22Rv1 (cell line): ENCODE measurements around the gene ASCL2.

Experiments used
- H3K27ac ChIP-seq: fragments of 450-650 bp; 2 replicates; pipeline ENCODE4 v1.5.1; 2017
- ZFX ChIP-seq: fragments of 450-650 bp; IDR thresholded peaks from 2 replicates; pipeline ENCODE4 v1.6.1; 2017; ENCODE audit warnings: antibody characterized with exemption, borderline replicate concordance
- TF ChIP-seq, protein P1 (sequence below): fragments of 450-650 bp; IDR thresholded peaks from 2 replicates; pipeline ENCODE4 v1.5.1; 2017; ENCODE audit warnings: mild to moderate bottlenecking

The ASCL2 gene

GRCh38 chr11:2306877-2307500 is 36.6 kb upstream of the ASCL2 start:
- H3K27ac ChIP-seq = no peak overlapping the region

GRCh38 chr11:2306452-2306823 is 36.0 kb upstream of the ASCL2 start:
- H3K27ac ChIP-seq = no peak overlapping the region
- TF ChIP-seq ZFX = no peak
- TF ChIP-seq, protein P1, sequence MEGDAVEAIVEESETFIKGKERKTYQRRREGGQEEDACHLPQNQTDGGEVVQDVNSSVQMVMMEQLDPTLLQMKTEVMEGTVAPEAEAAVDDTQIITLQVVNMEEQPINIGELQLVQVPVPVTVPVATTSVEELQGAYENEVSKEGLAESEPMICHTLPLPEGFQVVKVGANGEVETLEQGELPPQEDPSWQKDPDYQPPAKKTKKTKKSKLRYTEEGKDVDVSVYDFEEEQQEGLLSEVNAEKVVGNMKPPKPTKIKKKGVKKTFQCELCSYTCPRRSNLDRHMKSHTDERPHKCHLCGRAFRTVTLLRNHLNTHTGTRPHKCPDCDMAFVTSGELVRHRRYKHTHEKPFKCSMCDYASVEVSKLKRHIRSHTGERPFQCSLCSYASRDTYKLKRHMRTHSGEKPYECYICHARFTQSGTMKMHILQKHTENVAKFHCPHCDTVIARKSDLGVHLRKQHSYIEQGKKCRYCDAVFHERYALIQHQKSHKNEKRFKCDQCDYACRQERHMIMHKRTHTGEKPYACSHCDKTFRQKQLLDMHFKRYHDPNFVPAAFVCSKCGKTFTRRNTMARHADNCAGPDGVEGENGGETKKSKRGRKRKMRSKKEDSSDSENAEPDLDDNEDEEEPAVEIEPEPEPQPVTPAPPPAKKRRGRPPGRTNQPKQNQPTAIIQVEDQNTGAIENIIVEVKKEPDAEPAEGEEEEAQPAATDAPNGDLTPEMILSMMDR = no peak

More at GRCh38 chr11:2306877-2307500, 36.6 kb upstream of the ASCL2 start:
- TF ChIP-seq, protein P1 = no peak

DNA sequence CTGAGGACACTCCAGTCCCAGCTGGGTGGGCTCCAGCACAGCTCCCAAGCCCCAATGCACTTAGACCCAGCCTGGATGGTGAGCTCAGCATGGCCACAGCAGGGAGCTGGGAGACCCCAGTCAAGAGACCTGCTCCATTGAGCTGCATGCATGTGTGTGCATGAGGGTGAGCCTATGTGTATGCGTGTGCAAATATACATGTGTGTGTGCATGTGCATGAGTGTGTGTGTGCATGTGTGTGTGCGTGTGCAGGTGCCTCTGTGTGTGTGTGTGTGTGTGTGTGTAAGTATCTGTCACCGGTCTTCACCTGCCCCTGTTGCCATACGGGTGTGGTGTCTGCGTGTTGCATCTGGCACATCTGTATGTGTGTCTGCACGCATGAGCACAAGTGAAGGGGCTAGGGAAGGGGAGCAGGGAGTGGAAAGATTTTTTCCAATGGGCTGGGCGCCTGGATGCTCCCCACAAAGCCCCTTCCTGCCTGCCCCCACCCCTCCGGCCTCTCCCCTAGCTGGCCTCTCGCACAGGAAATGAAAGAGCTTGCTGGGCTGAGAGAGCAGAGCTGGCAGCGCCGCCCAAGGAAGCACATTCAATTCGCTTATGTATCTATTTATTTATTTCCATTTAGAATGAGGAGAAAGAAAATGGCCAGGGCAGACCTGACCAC is 35.5 kb upstream of the ASCL2 start:
- TF ChIP-seq, protein P1 = no peak
- H3K27ac ChIP-seq = no peak overlapping the region

GRCh38 chr11:2305140-2305778 is 34.9 kb upstream of the ASCL2 start:
- H3K27ac ChIP-seq = no peak overlapping the region
- TF ChIP-seq ZFX = no peak
- TF ChIP-seq, protein P1 = peak; percentile 90

- no peak overlapping the region for H3K27ac ChIP-seq
These were observed 34.2 kb upstream of the ASCL2 start for GRCh38 chr11:2304506-2305139.

DNA sequence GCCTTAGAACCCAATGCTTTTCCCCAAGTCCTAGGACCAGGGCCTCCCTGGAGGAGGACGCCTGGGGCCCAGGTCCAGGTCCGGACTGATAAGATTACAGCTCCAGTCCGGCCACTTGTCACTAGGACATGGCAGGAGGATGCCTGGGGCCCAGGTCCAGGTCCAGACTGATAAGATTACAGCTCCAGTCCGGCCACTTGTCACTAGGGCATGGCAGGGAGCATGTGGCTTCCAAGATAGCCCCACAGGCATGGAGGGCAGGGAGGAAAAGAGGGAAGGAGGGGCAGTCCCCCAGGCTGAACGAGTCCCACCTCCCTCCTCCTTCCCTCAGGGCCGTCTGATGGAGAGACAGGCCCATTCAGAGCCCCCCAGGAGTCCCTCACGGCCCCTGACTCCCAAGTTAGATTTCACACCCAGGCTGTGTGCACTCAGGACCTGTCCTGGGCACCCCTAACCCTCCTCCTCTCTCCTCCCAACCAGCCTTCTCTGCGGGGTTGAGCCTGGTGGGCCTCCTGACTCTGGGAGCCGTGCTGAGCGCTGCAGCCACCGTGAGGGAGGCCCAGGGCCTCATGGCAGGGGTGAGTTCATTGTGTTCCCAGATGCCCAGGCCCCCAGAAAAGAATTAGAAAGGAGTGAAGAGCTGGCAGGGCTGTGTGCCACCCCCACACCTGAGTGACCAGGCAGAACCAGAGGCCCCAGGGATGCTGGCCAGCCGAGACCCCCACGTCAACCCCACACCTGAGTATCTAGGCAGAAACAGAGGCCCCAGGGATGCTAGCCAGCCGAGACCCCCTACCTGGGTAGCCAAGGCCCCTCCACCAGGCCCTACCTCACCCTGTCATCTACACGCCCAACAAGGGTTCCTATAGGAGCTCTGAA is 33.5 kb upstream of the ASCL2 start:
- no peak for TF ChIP-seq ZFX
- TF ChIP-seq, protein P1 = no peak
- H3K27ac ChIP-seq = no peak overlapping the region

More at GRCh38 chr11:2304506-2305139, 34.2 kb upstream of the ASCL2 start:
- TF ChIP-seq ZFX = no peak
- TF ChIP-seq, protein P1 = no peak
